ENCODE results near the gene NUP188. TPM values are rescaled to one million over a fixed set of nuclear protein-coding genes. Genes with fewer than 3 reads are reported as not detected.

The NUP188 gene
- total and polyA plus RNA-seq, 2 donors (not counting 1 experiment from before 2014, with no cell fraction given), result 28.8 to 31.4 TPM

DNA sequence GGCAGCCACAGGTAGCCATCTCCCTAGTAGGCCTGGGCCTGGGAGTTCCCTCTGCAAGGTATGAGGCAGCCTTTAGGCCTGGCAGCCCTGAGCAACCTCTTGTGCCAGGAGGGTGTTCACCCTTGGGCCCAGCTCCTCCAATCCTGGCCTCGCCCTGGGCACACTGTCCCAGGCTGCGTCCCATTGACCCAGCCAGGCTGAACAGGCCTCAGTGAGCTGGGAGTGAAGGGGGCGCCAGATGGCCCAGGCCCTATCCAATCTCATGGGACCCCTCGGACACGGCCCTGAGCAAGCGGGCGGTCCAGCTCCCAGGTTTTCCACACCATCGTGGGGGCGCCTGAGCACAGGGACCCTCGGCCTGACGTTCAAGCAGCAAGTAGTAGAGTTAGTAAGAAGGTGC, 66.2 kb downstream of the NUP188 start:
- H4K20me1 ChIP-seq (ENCODE audit: control insufficient read depth, extremely low read depth, insufficient read depth, low read length), result no peaks in the 10 kb centered on the region
- DNase-seq (ENCODE audit: low read depth in 2 of 2), result no peak
- TF ChIP-seq, protein P1, sequence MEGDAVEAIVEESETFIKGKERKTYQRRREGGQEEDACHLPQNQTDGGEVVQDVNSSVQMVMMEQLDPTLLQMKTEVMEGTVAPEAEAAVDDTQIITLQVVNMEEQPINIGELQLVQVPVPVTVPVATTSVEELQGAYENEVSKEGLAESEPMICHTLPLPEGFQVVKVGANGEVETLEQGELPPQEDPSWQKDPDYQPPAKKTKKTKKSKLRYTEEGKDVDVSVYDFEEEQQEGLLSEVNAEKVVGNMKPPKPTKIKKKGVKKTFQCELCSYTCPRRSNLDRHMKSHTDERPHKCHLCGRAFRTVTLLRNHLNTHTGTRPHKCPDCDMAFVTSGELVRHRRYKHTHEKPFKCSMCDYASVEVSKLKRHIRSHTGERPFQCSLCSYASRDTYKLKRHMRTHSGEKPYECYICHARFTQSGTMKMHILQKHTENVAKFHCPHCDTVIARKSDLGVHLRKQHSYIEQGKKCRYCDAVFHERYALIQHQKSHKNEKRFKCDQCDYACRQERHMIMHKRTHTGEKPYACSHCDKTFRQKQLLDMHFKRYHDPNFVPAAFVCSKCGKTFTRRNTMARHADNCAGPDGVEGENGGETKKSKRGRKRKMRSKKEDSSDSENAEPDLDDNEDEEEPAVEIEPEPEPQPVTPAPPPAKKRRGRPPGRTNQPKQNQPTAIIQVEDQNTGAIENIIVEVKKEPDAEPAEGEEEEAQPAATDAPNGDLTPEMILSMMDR (conservative IDR thresholded peaks at IDR 0.05 in 1 of 2, IDR thresholded peaks at IDR 0.05 in 1 of 2; ENCODE audit: low read depth in 1 of 2, low read length in 2 of 2), result no peak
- no peak for TF ChIP-seq EZH2 (IDR thresholded peaks at IDR 0.05; ENCODE audit: low read length, missing control alignments)

DNA sequence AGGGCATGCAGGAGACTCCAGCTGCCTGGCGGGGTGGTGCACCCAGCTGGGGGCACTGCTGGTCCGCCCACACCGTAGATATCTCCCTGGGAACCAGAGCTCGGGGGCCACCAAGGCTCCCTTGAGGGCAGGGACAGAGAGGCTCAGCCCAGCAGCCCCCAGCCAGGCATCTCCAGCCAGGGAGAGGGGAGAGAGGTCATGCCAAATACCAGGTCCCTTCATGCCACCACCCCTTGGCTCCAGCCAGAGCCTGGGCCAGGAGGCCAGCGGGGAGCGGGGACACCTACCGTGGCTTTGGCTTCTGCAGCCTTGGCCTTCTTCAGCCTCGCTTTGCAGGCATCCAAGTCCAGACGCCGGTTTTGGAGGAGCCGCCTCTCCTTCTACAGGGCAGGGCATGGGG, 66.6 kb downstream of the NUP188 start:
- TF ChIP-seq EZH2 (IDR thresholded peaks at IDR 0.05; ENCODE audit: low read length, missing control alignments), result no peak
- TF ChIP-seq, protein P1 (conservative IDR thresholded peaks at IDR 0.05 in 1 of 2, IDR thresholded peaks at IDR 0.05 in 1 of 2; ENCODE audit: low read depth in 1 of 2, low read length in 2 of 2), result no peak

More for the DNA sequence above, 66.2 kb downstream of the NUP188 start:
- no peak overlapping the region for H3K4me2 ChIP-seq (ENCODE audit: extremely low read depth, insufficient read depth, low read length)
- peaks cover 8% of the 10 kb centered on the region for H3K36me3 ChIP-seq (ENCODE audit: control insufficient read depth, insufficient read depth, low read length)
- no peaks in the 10 kb centered on the region for H3K9me3 ChIP-seq (ENCODE audit: control insufficient read depth, insufficient read depth, low read depth, low read length)
- H3K9ac ChIP-seq (ENCODE audit: insufficient read depth, low read length), result no peak overlapping the region
- H3K4me1 ChIP-seq (ENCODE audit: control insufficient read depth, extremely low read depth, insufficient read depth, low read length), result no peaks in the 10 kb centered on the region
- no peaks in the 10 kb centered on the region for H3K27me3 ChIP-seq (ENCODE audit: control insufficient read depth, insufficient read depth, low read length)
- no peaks in the 10 kb centered on the region for H3K79me2 ChIP-seq (ENCODE audit: control insufficient read depth, insufficient read depth, low read length)
- no peak overlapping the region for H3K27ac ChIP-seq (ENCODE audit: insufficient read depth, low read length)
- no peak overlapping the region for H2AFZ ChIP-seq (ENCODE audit: low read length)
- H3K4me3 ChIP-seq (replicated peaks in 1 of 4; ENCODE audit: control extremely low read depth in 1 of 4, insufficient read depth in 1 of 4, low read depth in 3 of 4, low read length in 4 of 4), result no peak overlapping the region

DNA sequence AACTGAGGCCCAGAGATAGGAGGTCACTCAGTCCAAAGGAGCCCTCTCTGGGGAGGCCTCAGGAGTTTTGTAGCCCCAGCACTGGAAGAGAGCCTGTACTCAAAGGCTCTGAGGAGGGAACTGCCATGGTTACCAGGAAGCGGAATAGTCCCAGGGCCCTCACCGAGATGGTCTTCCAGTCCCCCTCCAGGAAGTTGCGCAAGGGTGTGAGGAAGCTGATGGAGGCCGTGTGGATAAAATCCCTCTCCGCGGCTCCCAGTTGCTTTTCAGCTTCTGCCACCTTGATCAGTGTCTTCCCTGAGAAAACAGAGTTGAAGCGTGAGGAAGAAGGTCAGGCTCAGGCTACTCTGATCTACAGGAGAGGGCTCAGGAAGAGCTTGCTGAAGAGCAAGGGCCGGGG, 67.1 kb downstream of the NUP188 start:
- no peak for DNase-seq (ENCODE audit: low read depth in 2 of 2)
- no peak overlapping the region for H3K9ac ChIP-seq (ENCODE audit: insufficient read depth, low read length)
- no peak overlapping the region for H3K4me2 ChIP-seq (ENCODE audit: extremely low read depth, insufficient read depth, low read length)
- H3K79me2 ChIP-seq (ENCODE audit: control insufficient read depth, insufficient read depth, low read length), result no peaks in the 10 kb centered on the region
- H3K27me3 ChIP-seq (ENCODE audit: control insufficient read depth, insufficient read depth, low read length), result no peaks in the 10 kb centered on the region
- H2AFZ ChIP-seq (ENCODE audit: low read length), result no peak overlapping the region
- H4K20me1 ChIP-seq (ENCODE audit: control insufficient read depth, extremely low read depth, insufficient read depth, low read length), result no peaks in the 10 kb centered on the region
- TF ChIP-seq, protein P1 (conservative IDR thresholded peaks at IDR 0.05 in 1 of 2, IDR thresholded peaks at IDR 0.05 in 1 of 2; ENCODE audit: low read depth in 1 of 2, low read length in 2 of 2), result no peak
- TF ChIP-seq EZH2 (IDR thresholded peaks at IDR 0.05; ENCODE audit: low read length, missing control alignments), result no peak
- H3K4me1 ChIP-seq (ENCODE audit: control insufficient read depth, extremely low read depth, insufficient read depth, low read length), result no peaks in the 10 kb centered on the region
- H3K27ac ChIP-seq (ENCODE audit: insufficient read depth, low read length), result no peak overlapping the region
- H3K4me3 ChIP-seq (replicated peaks in 1 of 4; ENCODE audit: control extremely low read depth in 1 of 4, insufficient read depth in 1 of 4, low read depth in 3 of 4, low read length in 4 of 4), result no peak overlapping the region
- no peaks in the 10 kb centered on the region for H3K9me3 ChIP-seq (ENCODE audit: control insufficient read depth, insufficient read depth, low read depth, low read length)
- H3K36me3 ChIP-seq (ENCODE audit: control insufficient read depth, insufficient read depth, low read length), result peaks cover 6% of the 10 kb centered on the region

More for the DNA sequence above, 66.6 kb downstream of the NUP188 start:
- Histone ChIP-seq H4K20me1 (ENCODE audit: control insufficient read depth, extremely low read depth, insufficient read depth, low read length) (no peaks in the 10 kb centered on the region), H3K36me3 (ENCODE audit: control insufficient read depth, insufficient read depth, low read length) (peaks cover 6% of the 10 kb centered on the region), H3K4me1 (ENCODE audit: control insufficient read depth, extremely low read depth, insufficient read depth, low read length) (no peaks in the 10 kb centered on the region), H3K9me3 (ENCODE audit: control insufficient read depth, insufficient read depth, low read depth, low read length) (no peaks in the 10 kb centered on the region), H3K9ac (ENCODE audit: insufficient read depth, low read length) (no peak overlapping the region), H3K4me2 (ENCODE audit: extremely low read depth, insufficient read depth, low read length) (no peak overlapping the region), H3K27me3 (ENCODE audit: control insufficient read depth, insufficient read depth, low read length) (no peaks in the 10 kb centered on the region), H3K79me2 (ENCODE audit: control insufficient read depth, insufficient read depth, low read length) (no peaks in the 10 kb centered on the region), H2AFZ (ENCODE audit: low read length) (no peak overlapping the region), H3K27ac (ENCODE audit: insufficient read depth, low read length) (no peak overlapping the region), H3K4me3 (replicated peaks in 1 of 4; ENCODE audit: control extremely low read depth in 1 of 4, insufficient read depth in 1 of 4, low read depth in 3 of 4, low read length in 4 of 4) (no peak overlapping the region)
- DNase-seq (ENCODE audit: low read depth in 2 of 2), result no peak
